Measurements from ENCODE around the gene COL5A1.

COL5A1 gene

GRCh38 chr9:134796882-134797281 is 155.3 kb downstream of the COL5A1 start:
- no peaks in the 10 kb centered on the region for H3F3A ChIP-seq (ENCODE audit: insufficient read depth, low read length)
- TF ChIP-seq EZH2 (IDR thresholded peaks at IDR 0.05; ENCODE audit: borderline replicate concordance, low read length) = no peak
- H3K4me2 ChIP-seq (ENCODE audit: low read length) = no peak overlapping the region
- no peak overlapping the region for H3K9ac ChIP-seq (ENCODE audit: low read length)
- no peaks in the 10 kb centered on the region for H4K20me1 ChIP-seq (ENCODE audit: insufficient read depth, low read length)
- no peaks in the 10 kb centered on the region for H3K9me2 ChIP-seq (ENCODE audit: low read depth, low read length)
- no peaks in the 10 kb centered on the region for H3K36me3 ChIP-seq (ENCODE audit: insufficient read depth, low read length)
- H2AFZ ChIP-seq (ENCODE audit: low read length) = no peak overlapping the region
- H3K9me3 ChIP-seq (ENCODE audit: low read length) = no peaks in the 10 kb centered on the region
- H3K27ac ChIP-seq (ENCODE audit: low read depth, low read length, poor library complexity, severe bottlenecking) = no peak overlapping the region
- H3K4me3 ChIP-seq (ENCODE audit: low read depth, low read length, poor library complexity, severe bottlenecking) = no peak overlapping the region
- H3K79me2 ChIP-seq (ENCODE audit: insufficient read depth, low read length) = no peaks in the 10 kb centered on the region
- no peaks in the 10 kb centered on the region for H3K4me1 ChIP-seq (ENCODE audit: insufficient read depth, low read length, severe bottlenecking)
- peaks cover 3% of the 10 kb centered on the region; the same call in 1 of the 2 replicates for H3K27me3 ChIP-seq (ENCODE audit: insufficient read depth, low read length)

- H3K36me3 ChIP-seq (ENCODE audit: insufficient read depth, low read length) = no peaks in the 10 kb centered on the region
- 0 out of 2 replicates have a peak, but pooled peaks cover 10% of the 10 kb centered on the region for H3K27me3 ChIP-seq (ENCODE audit: insufficient read depth, low read length)
- no peak overlapping the region for H3K4me2 ChIP-seq (ENCODE audit: low read length)
Measured at GRCh38 chr9:134800791-134801339, 159.3 kb downstream of the COL5A1 start.

GRCh38 chr9:134802216-134802795 is 160.7 kb downstream of the COL5A1 start:
- H3K4me1 ChIP-seq (ENCODE audit: insufficient read depth, low read length, severe bottlenecking) = no peaks in the 10 kb centered on the region
- TF ChIP-seq CTCF (IDR thresholded peaks at IDR 0.05; ENCODE audit: low read length) (no peak), EZH2 (IDR thresholded peaks at IDR 0.05; ENCODE audit: borderline replicate concordance, low read length) (no peak)
- H3F3A ChIP-seq (ENCODE audit: insufficient read depth, low read length) = no peaks in the 10 kb centered on the region
- no peaks in the 10 kb centered on the region for H3K9me3 ChIP-seq (ENCODE audit: low read length)
- H3K27me3 ChIP-seq (ENCODE audit: insufficient read depth, low read length) = 0 out of 2 replicates have a peak, but pooled peaks cover 8% of the 10 kb centered on the region
- H3K9me2 ChIP-seq (ENCODE audit: low read depth, low read length) = no peaks in the 10 kb centered on the region
- H3K4me3 ChIP-seq (ENCODE audit: low read depth, low read length, poor library complexity, severe bottlenecking) = no peak overlapping the region
- no peak overlapping the region for H3K27ac ChIP-seq (ENCODE audit: low read depth, low read length, poor library complexity, severe bottlenecking)
- H2AFZ ChIP-seq (ENCODE audit: low read length) = no peak overlapping the region
- H3K9ac ChIP-seq (ENCODE audit: low read length) = no peak overlapping the region
- H3K79me2 ChIP-seq (ENCODE audit: insufficient read depth, low read length) = no peaks in the 10 kb centered on the region
- no peaks in the 10 kb centered on the region for H4K20me1 ChIP-seq (ENCODE audit: insufficient read depth, low read length)
- H3K4me2 ChIP-seq (ENCODE audit: low read length) = no peak overlapping the region
- H3K36me3 ChIP-seq (ENCODE audit: insufficient read depth, low read length) = no peaks in the 10 kb centered on the region

More at GRCh38 chr9:134800791-134801339, 159.3 kb downstream of the COL5A1 start:
- no peaks in the 10 kb centered on the region for H3K9me2 ChIP-seq (ENCODE audit: low read depth, low read length)
- no peaks in the 10 kb centered on the region for H3K9me3 ChIP-seq (ENCODE audit: low read length)
- H3F3A ChIP-seq (ENCODE audit: insufficient read depth, low read length) = no peaks in the 10 kb centered on the region
- H3K79me2 ChIP-seq (ENCODE audit: insufficient read depth, low read length) = no peaks in the 10 kb centered on the region
- H3K9ac ChIP-seq (ENCODE audit: low read length) = no peak overlapping the region
- H4K20me1 ChIP-seq (ENCODE audit: insufficient read depth, low read length) = no peaks in the 10 kb centered on the region
- H3K4me1 ChIP-seq (ENCODE audit: insufficient read depth, low read length, severe bottlenecking) = no peaks in the 10 kb centered on the region
- no peak overlapping the region for H3K4me3 ChIP-seq (ENCODE audit: low read depth, low read length, poor library complexity, severe bottlenecking)
- TF ChIP-seq CTCF (IDR thresholded peaks at IDR 0.05; ENCODE audit: low read length) = no peak
- TF ChIP-seq EZH2 (IDR thresholded peaks at IDR 0.05; ENCODE audit: borderline replicate concordance, low read length) = no peak
- H2AFZ ChIP-seq (ENCODE audit: low read length) = no peak overlapping the region
- no peak overlapping the region for H3K27ac ChIP-seq (ENCODE audit: low read depth, low read length, poor library complexity, severe bottlenecking)

- Histone ChIP-seq H3K4me1 (ENCODE audit: insufficient read depth, low read length, severe bottlenecking) (no peaks in the 10 kb centered on the region), H3K27me3 (ENCODE audit: insufficient read depth, low read length) (peaks cover 8% of the 10 kb centered on the region; the same call in 1 of the 2 replicates), H3K4me2 (ENCODE audit: low read length) (no peak overlapping the region), H3K9ac (ENCODE audit: low read length) (no peak overlapping the region), H3F3A (ENCODE audit: insufficient read depth, low read length) (no peaks in the 10 kb centered on the region), H3K79me2 (ENCODE audit: insufficient read depth, low read length) (no peaks in the 10 kb centered on the region), H3K4me3 (ENCODE audit: low read depth, low read length, poor library complexity, severe bottlenecking) (no peak overlapping the region), H3K9me3 (ENCODE audit: low read length) (no peaks in the 10 kb centered on the region), H3K36me3 (ENCODE audit: insufficient read depth, low read length) (no peaks in the 10 kb centered on the region), H2AFZ (ENCODE audit: low read length) (no peak overlapping the region), H3K27ac (ENCODE audit: low read depth, low read length, poor library complexity, severe bottlenecking) (no peak overlapping the region), H4K20me1 (ENCODE audit: insufficient read depth, low read length) (no peaks in the 10 kb centered on the region), H3K9me2 (ENCODE audit: low read depth, low read length) (no peaks in the 10 kb centered on the region)
- TF ChIP-seq EZH2 (IDR thresholded peaks at IDR 0.05; ENCODE audit: borderline replicate concordance, low read length) (no peak), CTCF (IDR thresholded peaks at IDR 0.05; ENCODE audit: low read length) (no peak)
Measured at GRCh38 chr9:134804871-134805270, 163.3 kb downstream of the COL5A1 start.

Measured in OCI-LY1 (cell line).